AG04449 (cell line): Measurements from ENCODE around the gene NET1.

Experiments used
- CTCF ChIA-PET: fragments of 350-600 bp; formaldehyde crosslinking; extraction: SDS; loops from one replicate; lab custom pipeline; 2021; ENCODE audit warnings: antibody characterized with exemption; lab: Yijun Ruan, JAX
- POLR2A ChIA-PET: fragments of 400-600, 350-600 bp; formaldehyde crosslinking; extraction: SDS; loops from one replicate; lab custom pipeline; 2020; ENCODE audit warnings: antibody characterized with exemption, inconsistent platforms; lab: Yijun Ruan, JAX
- DNase-seq: peaks from one replicate; pipeline ENCODE4 v3.0.0-alpha.2; 2010; ENCODE audit warnings: low read depth, low spot score
- H3K4me3 ChIP-seq: 2 replicates; pipeline ENCODE4 v1.5.1; 2011; ENCODE audit warnings: low read depth, mild to moderate bottlenecking, control low read depth, low read length
- CTCF ChIP-seq: IDR thresholded peaks from one replicate; pipeline ENCODE4 v1.5.1; 2011; ENCODE audit warnings: mild to moderate bottlenecking, moderate library complexity, low read length, control low read depth, inconsistent platforms; ENCODE audit not compliant: insufficient read depth; ENCODE audit errors: missing control alignments

The NET1 gene

GRCh38 chr10:5434017-5434753, 21.8 kb downstream of the NET1 start:
- ChIA-PET CTCF (interaction anchor here (0.7 to 18.8 kb wide), 20 partner anchors 9 to 622 kb away, joined by 3 to 1068 read pairs (median 6); partner anchors contain the start of gene AKR1E2), POLR2A (interaction anchor here (0.6 kb wide), 1 partner anchor 607 kb away, joined by 4 read pairs; no protein-coding TSS in a partner anchor)
- peak; percentile 51 for TF ChIP-seq CTCF
- peak; percentile 53 for DNase-seq
- H3K4me3 ChIP-seq: no peak overlapping the region

- CTCF ChIA-PET: interaction anchor here (0.6 to 18.8 kb wide), 12 partner anchors 8 to 621 kb away, joined by 3 to 1068 read pairs (median 33); partner anchors contain the start of gene TUBAL3
- no peak for TF ChIP-seq CTCF
- no peak for DNase-seq
- POLR2A ChIA-PET: no interaction called here
- no peak overlapping the region for H3K4me3 ChIP-seq
Measured at GRCh38 chr10:5435328-5435727, 23.0 kb downstream of the NET1 start.

- ChIA-PET CTCF (interaction anchor here (0.9 to 18.8 kb wide), 10 partner anchors 13 to 626 kb away, joined by 3 to 1068 read pairs (median 12); no protein-coding TSS in a partner anchor), POLR2A (no interaction called here)
- H3K4me3 ChIP-seq: no peak overlapping the region
- TF ChIP-seq CTCF: no peak
- DNase-seq: no peak
Measured at GRCh38 chr10:5440206-5440605, 27.8 kb downstream of the NET1 start.

- H3K4me3 ChIP-seq: no peak overlapping the region
- DNase-seq: no peak
- ChIA-PET CTCF (interaction anchor here (0.7 to 18.8 kb wide), 19 partner anchors 7 to 627 kb away, joined by 3 to 1068 read pairs (median 9); no protein-coding TSS in a partner anchor), POLR2A (no interaction called here)
- TF ChIP-seq CTCF: no peak
Measured at GRCh38 chr10:5441106-5441505, 28.7 kb downstream of the NET1 start.

GRCh38 chr10:5442065-5442989, 30.0 kb downstream of the NET1 start:
- peak; percentile 63 for TF ChIP-seq CTCF
- CTCF ChIA-PET: interaction anchor here (0.6 to 18.8 kb wide), 31 partner anchors 9 to 627 kb away, joined by 3 to 1068 read pairs (median 4); no protein-coding TSS in a partner anchor
- POLR2A ChIA-PET: no interaction called here
- H3K4me3 ChIP-seq: no peak overlapping the region
- DNase-seq: no peak
